Mammary epithelial cell (primary cell): ENCODE results near the gene CDKAL1.

Source experiments
- EZH2 ChIP-seq: IDR thresholded peaks from 2 replicates; pipeline ENCODE4 v1.6.1; 2012; ENCODE audit warnings: low read length, inconsistent platforms, borderline replicate concordance
- TF ChIP-seq, protein P1 (sequence below), 2 donors: IDR thresholded peaks in 1 of 2; conservative IDR thresholded peaks in 1 of 2; 2 replicates each; pipeline ENCODE4 v1.5.1; 2011 to 2012; ENCODE audit warnings: inconsistent platforms in 2 of 2, low read length in 2 of 2, mild to moderate bottlenecking in 2 of 2, control low read depth in 1 of 2, low read depth in 1 of 2; ENCODE audit not compliant: insufficient read depth in 1 of 2; ENCODE audit errors: extremely low read depth in 1 of 2

DNA sequence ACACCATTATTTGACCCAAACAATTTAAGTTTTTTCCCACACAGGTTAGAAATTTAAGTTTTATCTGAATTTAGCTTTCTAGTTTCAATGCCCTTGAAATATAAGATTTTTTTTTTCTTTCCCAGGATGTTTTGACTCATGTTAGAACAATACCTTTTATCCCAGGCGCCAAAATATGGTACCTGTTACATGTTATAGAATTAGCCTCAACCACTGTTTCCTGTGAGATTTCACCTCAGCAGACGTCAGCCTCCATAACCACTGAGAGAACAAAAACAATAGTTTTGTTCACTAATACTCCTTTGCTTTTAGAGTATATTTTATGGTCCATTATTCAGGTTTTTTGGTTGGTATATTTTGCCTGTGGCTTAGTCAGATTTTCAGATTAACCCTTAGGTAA is 302.9 kb downstream of the CDKAL1 start:
- TF ChIP-seq, protein P1, sequence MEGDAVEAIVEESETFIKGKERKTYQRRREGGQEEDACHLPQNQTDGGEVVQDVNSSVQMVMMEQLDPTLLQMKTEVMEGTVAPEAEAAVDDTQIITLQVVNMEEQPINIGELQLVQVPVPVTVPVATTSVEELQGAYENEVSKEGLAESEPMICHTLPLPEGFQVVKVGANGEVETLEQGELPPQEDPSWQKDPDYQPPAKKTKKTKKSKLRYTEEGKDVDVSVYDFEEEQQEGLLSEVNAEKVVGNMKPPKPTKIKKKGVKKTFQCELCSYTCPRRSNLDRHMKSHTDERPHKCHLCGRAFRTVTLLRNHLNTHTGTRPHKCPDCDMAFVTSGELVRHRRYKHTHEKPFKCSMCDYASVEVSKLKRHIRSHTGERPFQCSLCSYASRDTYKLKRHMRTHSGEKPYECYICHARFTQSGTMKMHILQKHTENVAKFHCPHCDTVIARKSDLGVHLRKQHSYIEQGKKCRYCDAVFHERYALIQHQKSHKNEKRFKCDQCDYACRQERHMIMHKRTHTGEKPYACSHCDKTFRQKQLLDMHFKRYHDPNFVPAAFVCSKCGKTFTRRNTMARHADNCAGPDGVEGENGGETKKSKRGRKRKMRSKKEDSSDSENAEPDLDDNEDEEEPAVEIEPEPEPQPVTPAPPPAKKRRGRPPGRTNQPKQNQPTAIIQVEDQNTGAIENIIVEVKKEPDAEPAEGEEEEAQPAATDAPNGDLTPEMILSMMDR (conservative IDR thresholded peaks at IDR 0.05 in 1 of 2, IDR thresholded peaks at IDR 0.05 in 1 of 2; ENCODE audit: extremely low read depth in 1 of 2, insufficient read depth in 1 of 2, low read depth in 1 of 2, low read length in 2 of 2): no peak
- no peak for TF ChIP-seq EZH2
